HepG2 (cell line): ENCODE data around the gene NUPR2. TPM values are rescaled to one million over a fixed set of nuclear protein-coding genes. Genes with fewer than 3 reads are reported as not detected.

Source experiments
- CBX5 ChIP-seq: sonication (generic); formaldehyde crosslinking; IDR thresholded peaks from 2 replicates; pipeline ENCODE4 v1.4.0; 2020; ENCODE audit warnings: missing genetic modification reagents, borderline replicate concordance
- HMG20A ChIP-seq: IDR thresholded peaks from 2 replicates; pipeline ENCODE4 v1.6.1; 2016; ENCODE audit warnings: borderline replicate concordance
- PRMT3 ChIP-seq: sonication (generic); formaldehyde crosslinking; IDR thresholded peaks from 2 replicates; pipeline ENCODE4 v1.8.1; 2022; ENCODE audit warnings: low read depth, mild to moderate bottlenecking, moderate library complexity, missing genetic modification reagents, borderline replicate concordance
- SALL1 ChIP-seq: sonication (generic); formaldehyde crosslinking; IDR thresholded peaks from 2 replicates; pipeline ENCODE4 v1.8.0; 2022; ENCODE audit warnings: mild to moderate bottlenecking, missing genetic modification reagents
- TP53 ChIP-seq: sonication (generic); formaldehyde crosslinking; conservative IDR thresholded peaks from 2 replicates; pipeline ENCODE4 v1.4.0; 2020; ENCODE audit warnings: missing genetic modification reagents
- U2AF1 ChIP-seq: fragments of 200-400 bp; formaldehyde crosslinking; optimal IDR thresholded peaks from 2 replicates; pipeline ENCODE3; 2017; ENCODE audit warnings: mild to moderate bottlenecking, low read depth, low read length
- YEATS4 ChIP-seq: sonication (generic); formaldehyde crosslinking; IDR thresholded peaks from 2 replicates; pipeline ENCODE4 v1.4.0; 2020; ENCODE audit warnings: missing genetic modification reagents, borderline replicate concordance
- ZFYVE20 ChIP-seq: sonication (generic); formaldehyde crosslinking; IDR thresholded peaks from 2 replicates; pipeline ENCODE4 v1.8.0; 2023; ENCODE audit warnings: low read depth, mild to moderate bottlenecking, moderate library complexity, missing genetic modification reagents, borderline replicate concordance
- ZNF10 ChIP-seq: sonication (generic); formaldehyde crosslinking; IDR thresholded peaks from 2 replicates; pipeline ENCODE4 v1.4.0; 2020; ENCODE audit warnings: mild to moderate bottlenecking, low read depth, missing genetic modification reagents, borderline replicate concordance
- ZNF180 ChIP-seq: sonication (generic); formaldehyde crosslinking; IDR thresholded peaks from 2 replicates; pipeline ENCODE4 v1.4.0; 2020; ENCODE audit warnings: low read depth, missing genetic modification reagents, borderline replicate concordance
- ZNF282 ChIP-seq: fragments of 450-650 bp; IDR thresholded peaks from 2 replicates; pipeline ENCODE4 v1.6.1; 2018; ENCODE audit not compliant: partially characterized antibody
- ZNF468 ChIP-seq: sonication (generic); formaldehyde crosslinking; IDR thresholded peaks from 2 replicates; pipeline ENCODE4 v1.8.0; 2022; ENCODE audit warnings: mild to moderate bottlenecking, moderate library complexity, missing genetic modification reagents
- ZNF510 ChIP-seq: sonication (generic); formaldehyde crosslinking; IDR thresholded peaks from 2 replicates; pipeline ENCODE4 v1.4.0; 2020; ENCODE audit warnings: low read depth, mild to moderate bottlenecking, missing genetic modification reagents
- ZNF776 ChIP-seq: sonication (generic); formaldehyde crosslinking; IDR thresholded peaks from 2 replicates; pipeline ENCODE4 v1.4.0; 2020; ENCODE audit warnings: mild to moderate bottlenecking, missing genetic modification reagents
- polyA plus RNA-seq, 8 experiments: library from polyadenylated mRNA; depleted of rRNA in 3 of 8; stranded (reverse) in 7 of 8; unstranded in 1 of 8; fragments of >200 nt; fragmentation: Illumina TruSeq in 4 of 8; extraction: Trizol in 4 of 8; gene quantifications; 2 replicates each; pipeline versions ENCODE4 v1.2.1 to v1.2.3, GENCODE V29; 2011 to 2016; ENCODE audit warnings: low read depth in 4 of 8, missing spikeins in 1 of 8, mixed read lengths in 1 of 8; ENCODE audit not compliant: insufficient read depth in 1 of 8
- total RNA-seq, 5 experiments: library from RNA; depleted of rRNA; stranded (reverse); fragments of >200 nt; fragmentation: Illumina TruSeq; extraction: Trizol; gene quantifications; 2 replicates each; pipeline ENCODE4 v1.2.3, GENCODE V29; 2016; ENCODE audit warnings: low read depth in 1 of 5
- TF ChIP-seq, protein P1 (sequence below): sonication (generic); formaldehyde crosslinking; IDR thresholded peaks from 2 replicates; pipeline ENCODE4 v1.4.0; 2020; ENCODE audit warnings: missing genetic modification reagents
- TF ChIP-seq, protein P2 (sequence below): sonication (generic); formaldehyde crosslinking; IDR thresholded peaks from 2 replicates; pipeline ENCODE4 v1.5.0; 2020; ENCODE audit warnings: missing genetic modification reagents
- TF ChIP-seq, protein P3 (sequence below): sonication (generic); formaldehyde crosslinking; IDR thresholded peaks from 2 replicates; pipeline ENCODE4 v1.5.0; 2020; ENCODE audit warnings: missing genetic modification reagents
- TF ChIP-seq, protein P4 (sequence below): sonication (generic); formaldehyde crosslinking; IDR thresholded peaks from 2 replicates; pipeline ENCODE4 v1.4.0; 2020; ENCODE audit warnings: missing genetic modification reagents
- TF ChIP-seq, protein P5 (sequence below): sonication (generic); formaldehyde crosslinking; IDR thresholded peaks from 2 replicates; pipeline ENCODE4 v1.4.0; 2020; ENCODE audit warnings: missing genetic modification reagents, borderline replicate concordance
- TF ChIP-seq, protein P6 (sequence below): sonication (generic); formaldehyde crosslinking; IDR thresholded peaks from 2 replicates; pipeline ENCODE4 v1.5.1; 2020; ENCODE audit warnings: missing genetic modification reagents, mild to moderate bottlenecking, borderline replicate concordance

NUPR2 gene
- total and polyA plus RNA-seq, 2 of the 13 experiments (the other 11 are each of a cell fraction or from before 2014, with no cell fraction given): not detected

DNA sequence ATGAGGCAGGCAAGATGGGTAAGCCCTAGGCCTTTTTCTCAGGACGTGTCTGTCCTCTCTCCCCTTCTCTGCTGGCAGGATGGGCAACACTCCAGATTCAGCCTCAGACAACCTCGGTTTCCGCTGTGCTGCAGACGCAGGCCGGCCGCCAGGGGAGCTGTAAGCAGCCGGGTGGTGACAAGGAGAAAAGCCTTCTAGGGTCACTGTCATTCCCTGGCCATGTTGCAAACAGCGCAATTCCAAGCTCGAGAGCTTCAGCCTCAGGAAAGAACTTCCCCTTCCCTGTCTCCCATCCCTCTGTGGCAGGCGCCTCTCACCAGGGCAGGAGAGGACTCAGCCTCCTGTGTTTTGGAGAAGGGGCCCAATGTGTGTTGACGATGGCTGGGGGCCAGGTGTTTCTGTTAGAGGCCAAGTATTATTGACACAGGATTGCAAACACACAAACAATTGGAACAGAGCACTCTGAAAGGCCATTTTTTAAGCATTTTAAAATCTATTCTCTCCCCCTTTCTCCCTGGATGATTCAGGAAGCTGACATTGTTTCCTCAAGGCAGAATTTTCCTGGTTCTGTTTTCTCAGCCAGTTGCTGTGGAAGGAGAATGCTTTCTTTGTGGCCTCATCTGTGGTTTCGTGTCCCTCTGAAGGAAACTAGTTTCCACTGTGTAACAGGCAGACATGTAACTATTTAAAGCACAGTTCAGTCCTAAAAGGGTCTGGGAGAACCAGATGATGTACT, 36.6 kb downstream of the NUPR2 start (continued):
- TF ChIP-seq, protein P1, sequence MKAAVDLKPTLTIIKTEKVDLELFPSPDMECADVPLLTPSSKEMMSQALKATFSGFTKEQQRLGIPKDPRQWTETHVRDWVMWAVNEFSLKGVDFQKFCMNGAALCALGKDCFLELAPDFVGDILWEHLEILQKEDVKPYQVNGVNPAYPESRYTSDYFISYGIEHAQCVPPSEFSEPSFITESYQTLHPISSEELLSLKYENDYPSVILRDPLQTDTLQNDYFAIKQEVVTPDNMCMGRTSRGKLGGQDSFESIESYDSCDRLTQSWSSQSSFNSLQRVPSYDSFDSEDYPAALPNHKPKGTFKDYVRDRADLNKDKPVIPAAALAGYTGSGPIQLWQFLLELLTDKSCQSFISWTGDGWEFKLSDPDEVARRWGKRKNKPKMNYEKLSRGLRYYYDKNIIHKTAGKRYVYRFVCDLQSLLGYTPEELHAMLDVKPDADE (CRISPR knock-in tag): no peak
- TF ChIP-seq, protein P2, sequence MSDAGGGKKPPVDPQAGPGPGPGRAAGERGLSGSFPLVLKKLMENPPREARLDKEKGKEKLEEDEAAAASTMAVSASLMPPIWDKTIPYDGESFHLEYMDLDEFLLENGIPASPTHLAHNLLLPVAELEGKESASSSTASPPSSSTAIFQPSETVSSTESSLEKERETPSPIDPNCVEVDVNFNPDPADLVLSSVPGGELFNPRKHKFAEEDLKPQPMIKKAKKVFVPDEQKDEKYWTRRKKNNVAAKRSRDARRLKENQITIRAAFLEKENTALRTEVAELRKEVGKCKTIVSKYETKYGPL (CRISPR knock-in tag): no peak
- no peak for TF ChIP-seq U2AF1
- TF ChIP-seq PRMT3: no peak
- TF ChIP-seq, protein P3, sequence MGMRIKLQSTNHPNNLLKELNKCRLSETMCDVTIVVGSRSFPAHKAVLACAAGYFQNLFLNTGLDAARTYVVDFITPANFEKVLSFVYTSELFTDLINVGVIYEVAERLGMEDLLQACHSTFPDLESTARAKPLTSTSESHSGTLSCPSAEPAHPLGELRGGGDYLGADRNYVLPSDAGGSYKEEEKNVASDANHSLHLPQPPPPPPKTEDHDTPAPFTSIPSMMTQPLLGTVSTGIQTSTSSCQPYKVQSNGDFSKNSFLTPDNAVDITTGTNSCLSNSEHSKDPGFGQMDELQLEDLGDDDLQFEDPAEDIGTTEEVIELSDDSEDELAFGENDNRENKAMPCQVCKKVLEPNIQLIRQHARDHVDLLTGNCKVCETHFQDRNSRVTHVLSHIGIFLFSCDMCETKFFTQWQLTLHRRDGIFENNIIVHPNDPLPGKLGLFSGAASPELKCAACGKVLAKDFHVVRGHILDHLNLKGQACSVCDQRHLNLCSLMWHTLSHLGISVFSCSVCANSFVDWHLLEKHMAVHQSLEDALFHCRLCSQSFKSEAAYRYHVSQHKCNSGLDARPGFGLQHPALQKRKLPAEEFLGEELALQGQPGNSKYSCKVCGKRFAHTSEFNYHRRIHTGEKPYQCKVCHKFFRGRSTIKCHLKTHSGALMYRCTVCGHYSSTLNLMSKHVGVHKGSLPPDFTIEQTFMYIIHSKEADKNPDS: no peak
- no peak for TF ChIP-seq ZNF282
- TF ChIP-seq ZNF776 (CRISPR knock-in tag): no peak
- peak; percentile 5; the same call in 1 of the 2 replicates for TF ChIP-seq CBX5
- TF ChIP-seq, protein P4, sequence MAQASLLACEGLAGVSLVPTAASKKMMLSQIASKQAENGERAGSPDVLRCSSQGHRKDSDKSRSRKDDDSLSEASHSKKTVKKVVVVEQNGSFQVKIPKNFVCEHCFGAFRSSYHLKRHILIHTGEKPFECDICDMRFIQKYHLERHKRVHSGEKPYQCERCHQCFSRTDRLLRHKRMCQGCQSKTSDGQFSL (CRISPR knock-in tag): no peak
- TF ChIP-seq ZNF180: no peak
- TF ChIP-seq ZNF510: no peak
- TF ChIP-seq ZNF468 (CRISPR knock-in tag): no peak
- TF ChIP-seq ZFYVE20 (CRISPR knock-in tag): no peak
- TF ChIP-seq YEATS4 (CRISPR knock-in tag): no peak
- TF ChIP-seq, protein P5, sequence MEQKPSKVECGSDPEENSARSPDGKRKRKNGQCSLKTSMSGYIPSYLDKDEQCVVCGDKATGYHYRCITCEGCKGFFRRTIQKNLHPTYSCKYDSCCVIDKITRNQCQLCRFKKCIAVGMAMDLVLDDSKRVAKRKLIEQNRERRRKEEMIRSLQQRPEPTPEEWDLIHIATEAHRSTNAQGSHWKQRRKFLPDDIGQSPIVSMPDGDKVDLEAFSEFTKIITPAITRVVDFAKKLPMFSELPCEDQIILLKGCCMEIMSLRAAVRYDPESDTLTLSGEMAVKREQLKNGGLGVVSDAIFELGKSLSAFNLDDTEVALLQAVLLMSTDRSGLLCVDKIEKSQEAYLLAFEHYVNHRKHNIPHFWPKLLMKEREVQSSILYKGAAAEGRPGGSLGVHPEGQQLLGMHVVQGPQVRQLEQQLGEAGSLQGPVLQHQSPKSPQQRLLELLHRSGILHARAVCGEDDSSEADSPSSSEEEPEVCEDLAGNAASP (CRISPR knock-in tag): peak; percentile 81; the same call in 1 of the 2 replicates
- no peak for TF ChIP-seq ZNF10 (CRISPR knock-in tag)
- TF ChIP-seq, protein P6, sequence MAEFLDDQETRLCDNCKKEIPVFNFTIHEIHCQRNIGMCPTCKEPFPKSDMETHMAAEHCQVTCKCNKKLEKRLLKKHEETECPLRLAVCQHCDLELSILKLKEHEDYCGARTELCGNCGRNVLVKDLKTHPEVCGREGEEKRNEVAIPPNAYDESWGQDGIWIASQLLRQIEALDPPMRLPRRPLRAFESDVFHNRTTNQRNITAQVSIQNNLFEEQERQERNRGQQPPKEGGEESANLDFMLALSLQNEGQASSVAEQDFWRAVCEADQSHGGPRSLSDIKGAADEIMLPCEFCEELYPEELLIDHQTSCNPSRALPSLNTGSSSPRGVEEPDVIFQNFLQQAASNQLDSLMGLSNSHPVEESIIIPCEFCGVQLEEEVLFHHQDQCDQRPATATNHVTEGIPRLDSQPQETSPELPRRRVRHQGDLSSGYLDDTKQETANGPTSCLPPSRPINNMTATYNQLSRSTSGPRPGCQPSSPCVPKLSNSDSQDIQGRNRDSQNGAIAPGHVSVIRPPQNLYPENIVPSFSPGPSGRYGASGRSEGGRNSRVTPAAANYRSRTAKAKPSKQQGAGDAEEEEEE (CRISPR knock-in tag): no peak
- TF ChIP-seq TP53 (CRISPR knock-in tag): no peak
- TF ChIP-seq HMG20A: 0 out of 2 replicates have a peak, but pooled peaks have one; percentile 27
- TF ChIP-seq SALL1 (CRISPR knock-in tag): peak; percentile 64; the same call in 1 of the 2 replicates
